PC-9 (cell line): ENCODE data around the gene GNA12. TPM values are rescaled to one million over a fixed set of nuclear protein-coding genes. Genes with fewer than 3 reads are reported as not detected.

ENCODE experiments used
- BruUV-seq: library from RNA; stranded (reverse); fragments of 400-500 nt; replicated peaks from 2 replicates; lab custom pipeline; 2021; lab: Mats Ljungman, UMichigan
- CTCF ChIA-PET: fragments of 300-600 bp; sonication (Branson Sonifier 250); formaldehyde crosslinking; loops from one replicate; lab custom pipeline; 2022; ENCODE audit warnings: antibody characterized with exemption; lab: Charles Lee
- POLR2A ChIA-PET: fragments of 300-600 bp; sonication (Branson Sonifier 250); formaldehyde crosslinking; loops from one replicate; lab custom pipeline; 2022; ENCODE audit warnings: antibody characterized with exemption; ENCODE audit not compliant: unreplicated experiment; lab: Charles Lee
- DNase-seq, 2 experiments: peaks; one replicate each; pipeline versions ENCODE4 v3.0.0 to v3.0.0-alpha.2; 2015 to 2022; ENCODE audit warnings: mixed read lengths in 1 of 2
- H2AFZ ChIP-seq: fragments of 200-600 bp; sonication (generic); 2 replicates; pipeline ENCODE4 v1.8.1; 2017; ENCODE audit warnings: antibody characterized with exemption
- H3F3A ChIP-seq: fragments of 200-600 bp; sonication (generic); 2 replicates; pipeline ENCODE4 v1.8.1; 2017; ENCODE audit warnings: antibody characterized with exemption, mild to moderate bottlenecking, low read depth; ENCODE audit not compliant: insufficient read depth
- H3K27ac ChIP-seq: fragments of 200-600 bp; sonication (generic); 2 replicates; pipeline ENCODE4 v1.6.1; 2016; ENCODE audit warnings: mixed run types
- H3K27me3 ChIP-seq: fragments of 200-600 bp; sonication (generic); 2 replicates; pipeline ENCODE4 v1.6.1; 2016; ENCODE audit warnings: low read depth, mixed run types; ENCODE audit not compliant: insufficient read depth
- H3K36me3 ChIP-seq: fragments of 200-600 bp; sonication (generic); 2 replicates; pipeline ENCODE4 v1.6.1; 2016; ENCODE audit warnings: low read depth, mixed run types
- H3K4me1 ChIP-seq: fragments of 200-600 bp; sonication (generic); replicated peaks from 2 replicates; pipeline ENCODE4 v1.6.1; 2016; ENCODE audit warnings: mixed run types; ENCODE audit not compliant: insufficient read depth
- H3K4me2 ChIP-seq: fragments of 200-600 bp; sonication (generic); 2 replicates; pipeline ENCODE4 v1.6.1; 2017; ENCODE audit warnings: mixed run types
- H3K4me3 ChIP-seq: fragments of 200-600 bp; sonication (generic); 2 replicates; pipeline ENCODE4 v1.6.1; 2016; ENCODE audit warnings: mixed run types
- H3K79me2 ChIP-seq: fragments of 200-600 bp; sonication (generic); 2 replicates; pipeline ENCODE4 v1.6.1; 2017; ENCODE audit warnings: low read depth, mixed run types
- H3K9me2 ChIP-seq: fragments of 200-600 bp; sonication (generic); 2 replicates; pipeline ENCODE4 v1.8.1; 2017; ENCODE audit warnings: mild to moderate bottlenecking; ENCODE audit not compliant: insufficient read depth
- H3K9me3 ChIP-seq: fragments of 200-600 bp; sonication (generic); 2 replicates; pipeline ENCODE4 v1.8.1; 2016; ENCODE audit warnings: low read depth; ENCODE audit not compliant: insufficient read depth
- H4K20me1 ChIP-seq: fragments of 200-600 bp; sonication (generic); 2 replicates; pipeline ENCODE4 v1.8.1; 2017; ENCODE audit not compliant: insufficient read depth
- EZH2 ChIP-seq: fragments of 200-600 bp; sonication (generic); IDR thresholded peaks from 2 replicates; pipeline ENCODE4 v1.8.0; 2017; ENCODE audit warnings: antibody characterized with exemption, low read depth
- intact Hi-C: fragments of 100-400 bp; cut with micrococcal nuclease; formaldehyde crosslinking; loops from one replicate; pipeline ENCODE4 v1.10.0; 2022; ENCODE audit not compliant: unreplicated experiment
- total RNA-seq: library from RNA; stranded (reverse); gene quantifications from 2 replicates; pipeline ENCODE4 v1.2.3, GENCODE V29; 2021
- TF ChIP-seq, protein P1 (sequence below): fragments of 200-600 bp; sonication (generic); conservative IDR thresholded peaks from 2 replicates; pipeline ENCODE4 v1.6.1; 2017; ENCODE audit warnings: mixed run types, antibody characterized with exemption, mild to moderate bottlenecking, moderate library complexity

Gene GNA12
- total RNA-seq, 1 experiment from 2014 or later: 51.7 TPM

DNA sequence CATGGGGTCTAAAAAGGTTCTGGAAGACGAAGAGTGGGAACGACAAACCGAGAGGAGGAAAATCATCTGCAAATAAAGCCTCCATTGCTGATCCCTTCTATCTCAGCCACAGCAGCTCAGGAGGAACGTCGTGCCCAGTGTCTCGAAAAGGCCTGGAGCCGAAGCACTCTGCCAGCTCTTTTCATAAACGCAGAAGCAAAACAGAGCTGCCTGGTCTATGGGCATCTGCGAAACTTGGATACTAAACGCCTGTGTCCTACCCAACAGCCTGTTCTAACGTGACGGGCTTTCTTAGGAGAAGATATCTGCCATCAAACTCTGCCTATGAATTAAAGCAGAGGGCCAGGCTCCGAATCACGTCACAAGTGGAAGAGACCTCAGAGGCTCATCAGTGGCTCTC, 68.7 kb downstream of the GNA12 start:
- no peaks in the 10 kb centered on the region for H4K20me1 ChIP-seq
- no peak for DNase-seq
- H3K4me3 ChIP-seq: no peak overlapping the region
- no TSS peak for BruUV-seq
- peaks cover 55% of the 10 kb centered on the region for H3F3A ChIP-seq
- peaks cover 69% of the 10 kb centered on the region for H3K4me1 ChIP-seq
- peak overlapping the region; percentile 73 for H3K27ac ChIP-seq
- H3K79me2 ChIP-seq: peaks cover 71% of the 10 kb centered on the region
- no peak overlapping the region for H2AFZ ChIP-seq
- no peaks in the 10 kb centered on the region for H3K9me2 ChIP-seq
- no peaks in the 10 kb centered on the region for H3K9me3 ChIP-seq
- ChIA-PET POLR2A (interaction anchor here (0.6 kb wide), 1 partner anchor 18 kb away, joined by 8 read pairs; no protein-coding TSS in a partner anchor), CTCF (no interaction called here)
- H3K4me2 ChIP-seq: peak overlapping the region; percentile 59
- TF ChIP-seq, protein P1, sequence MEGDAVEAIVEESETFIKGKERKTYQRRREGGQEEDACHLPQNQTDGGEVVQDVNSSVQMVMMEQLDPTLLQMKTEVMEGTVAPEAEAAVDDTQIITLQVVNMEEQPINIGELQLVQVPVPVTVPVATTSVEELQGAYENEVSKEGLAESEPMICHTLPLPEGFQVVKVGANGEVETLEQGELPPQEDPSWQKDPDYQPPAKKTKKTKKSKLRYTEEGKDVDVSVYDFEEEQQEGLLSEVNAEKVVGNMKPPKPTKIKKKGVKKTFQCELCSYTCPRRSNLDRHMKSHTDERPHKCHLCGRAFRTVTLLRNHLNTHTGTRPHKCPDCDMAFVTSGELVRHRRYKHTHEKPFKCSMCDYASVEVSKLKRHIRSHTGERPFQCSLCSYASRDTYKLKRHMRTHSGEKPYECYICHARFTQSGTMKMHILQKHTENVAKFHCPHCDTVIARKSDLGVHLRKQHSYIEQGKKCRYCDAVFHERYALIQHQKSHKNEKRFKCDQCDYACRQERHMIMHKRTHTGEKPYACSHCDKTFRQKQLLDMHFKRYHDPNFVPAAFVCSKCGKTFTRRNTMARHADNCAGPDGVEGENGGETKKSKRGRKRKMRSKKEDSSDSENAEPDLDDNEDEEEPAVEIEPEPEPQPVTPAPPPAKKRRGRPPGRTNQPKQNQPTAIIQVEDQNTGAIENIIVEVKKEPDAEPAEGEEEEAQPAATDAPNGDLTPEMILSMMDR: no peak
- no peak for TF ChIP-seq EZH2
- no peaks in the 10 kb centered on the region for H3K27me3 ChIP-seq
- intact Hi-C loops: no loop called here
- H3K36me3 ChIP-seq: peaks cover 21% of the 10 kb centered on the region

DNA sequence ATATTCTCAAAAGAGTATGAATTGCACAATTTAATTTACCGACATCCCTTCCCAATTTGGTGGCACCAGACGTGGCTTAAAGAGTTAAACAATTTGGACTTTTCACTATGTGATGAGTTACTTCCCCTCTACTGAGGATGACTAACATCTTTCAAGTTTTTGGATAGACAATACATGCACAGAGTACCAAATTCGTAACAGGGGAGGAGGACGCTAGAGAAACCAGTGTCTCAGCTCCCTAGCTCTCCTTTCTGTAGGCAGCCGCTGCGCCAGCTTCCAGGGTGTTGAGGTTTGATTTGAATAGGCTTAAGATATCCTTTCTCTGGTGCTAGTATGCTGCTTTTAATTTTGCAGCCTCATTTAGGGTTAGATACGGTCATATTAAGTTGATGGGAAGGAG, 69.2 kb downstream of the GNA12 start:
- H3K9me2 ChIP-seq: no peaks in the 10 kb centered on the region
- H3K9me3 ChIP-seq: no peaks in the 10 kb centered on the region
- no peak for DNase-seq
- peak overlapping the region; percentile 73 for H3K27ac ChIP-seq
- H3F3A ChIP-seq: peaks cover 55% of the 10 kb centered on the region
- peaks cover 20% of the 10 kb centered on the region for H3K36me3 ChIP-seq
- H4K20me1 ChIP-seq: no peaks in the 10 kb centered on the region
- H2AFZ ChIP-seq: no peak overlapping the region
- H3K4me3 ChIP-seq: no peak overlapping the region
- no peak for TF ChIP-seq EZH2
- TF ChIP-seq, protein P1: no peak
- peaks cover 69% of the 10 kb centered on the region for H3K4me1 ChIP-seq
- H3K4me2 ChIP-seq: peak overlapping the region; percentile 59
- ChIA-PET POLR2A (no interaction called here), CTCF (no interaction called here)
- BruUV-seq: no TSS peak
- intact Hi-C loops: no loop called here
- no peaks in the 10 kb centered on the region for H3K27me3 ChIP-seq
- peaks cover 73% of the 10 kb centered on the region for H3K79me2 ChIP-seq

DNA sequence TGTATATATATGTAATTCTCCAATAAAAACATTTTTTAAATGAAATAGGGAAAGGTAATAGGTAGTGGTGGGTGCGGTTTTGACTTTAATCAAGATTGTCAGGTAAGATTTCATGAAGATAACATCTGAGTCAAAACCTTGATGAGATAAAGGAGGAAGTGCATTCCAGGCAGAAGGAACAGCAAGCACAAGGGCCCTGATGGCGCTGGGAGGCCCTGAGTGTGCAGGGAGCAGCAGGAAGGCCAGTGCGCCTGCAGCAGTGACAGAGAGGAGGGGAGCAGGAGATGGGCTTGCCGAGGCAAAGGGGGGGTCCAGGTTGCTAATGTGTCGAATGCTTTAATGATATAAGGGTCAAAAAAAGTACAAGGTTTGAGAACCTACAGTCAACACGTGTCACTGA, 69.8 kb downstream of the GNA12 start:
- H3K79me2 ChIP-seq: peaks cover 80% of the 10 kb centered on the region
- peaks cover 51% of the 10 kb centered on the region for H3F3A ChIP-seq
- peaks cover 63% of the 10 kb centered on the region for H3K4me1 ChIP-seq
- TF ChIP-seq EZH2: no peak
- TF ChIP-seq, protein P1: no peak
- no peaks in the 10 kb centered on the region for H4K20me1 ChIP-seq
- H3K27ac ChIP-seq: peak overlapping the region; percentile 73
- DNase-seq: peak in 1 of 2 experiments; percentile 88
- H3K4me3 ChIP-seq: no peak overlapping the region
- no peaks in the 10 kb centered on the region for H3K27me3 ChIP-seq
- peaks cover 21% of the 10 kb centered on the region for H3K36me3 ChIP-seq
- no peaks in the 10 kb centered on the region for H3K9me2 ChIP-seq
- no peaks in the 10 kb centered on the region for H3K9me3 ChIP-seq
- H2AFZ ChIP-seq: no peak overlapping the region
- intact Hi-C loops: no loop called here
- ChIA-PET CTCF (no interaction called here), POLR2A (interaction anchor here (0.6 kb wide), 1 partner anchor 23 kb away, joined by 11 read pairs; no protein-coding TSS in a partner anchor)
- H3K4me2 ChIP-seq: peak overlapping the region; percentile 59
- no TSS peak for BruUV-seq
